Large intestine (tissue), 3 donors: Measurements from ENCODE around the gene DISP3. TPM values are rescaled to one million over a fixed set of nuclear protein-coding genes. Genes with fewer than 3 reads are reported as not detected.

Experiments used
- DNase-seq, 2 donors: peaks; one replicate each; pipeline versions ENCODE4 v3.0.0 to v3.0.0-alpha.2; 2013
- H3K27ac ChIP-seq: one replicate; pipeline ENCODE4 v1.5.1; 2013; ENCODE audit warnings: low read length
- H3K27me3 ChIP-seq: 2 replicates; pipeline ENCODE4 v1.6.1; 2013; ENCODE audit warnings: low read length; ENCODE audit not compliant: control insufficient read depth, insufficient read depth
- H3K36me3 ChIP-seq: 2 replicates; pipeline ENCODE4 v1.6.1; 2013; ENCODE audit warnings: low read length; ENCODE audit not compliant: control insufficient read depth, insufficient read depth
- H3K4me1 ChIP-seq: one replicate; pipeline ENCODE4 v1.6.1; 2013; ENCODE audit warnings: low read length; ENCODE audit not compliant: control insufficient read depth, insufficient read depth
- H3K4me3 ChIP-seq: one replicate; pipeline ENCODE4 v1.5.1; 2013; ENCODE audit warnings: low read length
- H3K9me3 ChIP-seq: one replicate; pipeline ENCODE4 v1.6.1; 2013; ENCODE audit warnings: mild to moderate bottlenecking, low read depth, low read length, moderate library complexity; ENCODE audit not compliant: control insufficient read depth
- WGBS: methylation state at CpG from one replicate; pipeline ENCODE4 v1.1.5; 2013; ENCODE audit warnings: low lambda C conversion rate; ENCODE audit not compliant: insufficient coverage; 5-methylcytosine and 5-hydroxymethylcytosine counted together
- polyA plus RNA-seq: library from polyadenylated mRNA; unstranded; fragments of 120-200 nt; gene quantifications from one replicate; pipeline ENCODE4 v1.2.1, GENCODE V29; 2013

Gene DISP3
- polyA plus RNA-seq, 1 donor: 0.76 TPM

GRCh38 chr1:11461531-11462137 is 17.3 kb upstream of the DISP3 start:
- no CpG with 5 or more reads among the region's 9 CpGs for WGBS
- no peak overlapping the region for H3K4me3 ChIP-seq
- H3K4me1 ChIP-seq: no peaks in the 10 kb centered on the region
- no peaks in the 10 kb centered on the region for H3K36me3 ChIP-seq
- H3K27me3 ChIP-seq: peaks cover 25% of the 10 kb centered on the region
- no peak for DNase-seq
- H3K9me3 ChIP-seq: no peaks in the 10 kb centered on the region
- no peak overlapping the region for H3K27ac ChIP-seq

GRCh38 chr1:11462224-11462923 is 16.6 kb upstream of the DISP3 start:
- no peak for DNase-seq
- H3K27me3 ChIP-seq: peaks cover 20% of the 10 kb centered on the region
- H3K4me1 ChIP-seq: no peaks in the 10 kb centered on the region
- no peak overlapping the region for H3K4me3 ChIP-seq
- H3K27ac ChIP-seq: no peak overlapping the region
- no peaks in the 10 kb centered on the region for H3K36me3 ChIP-seq
- WGBS: no CpG with 5 or more reads among the region's 19 CpGs
- H3K9me3 ChIP-seq: no peaks in the 10 kb centered on the region

- no CpG with 5 or more reads among the region's 4 CpGs for WGBS
- H3K9me3 ChIP-seq: no peaks in the 10 kb centered on the region
- no peak for DNase-seq
- no peaks in the 10 kb centered on the region for H3K4me1 ChIP-seq
- peaks cover 20% of the 10 kb centered on the region for H3K27me3 ChIP-seq
- H3K27ac ChIP-seq: no peak overlapping the region
- H3K4me3 ChIP-seq: no peak overlapping the region
- H3K36me3 ChIP-seq: no peaks in the 10 kb centered on the region
Observed at GRCh38 chr1:11463177-11463576, 15.8 kb upstream of the DISP3 start.

GRCh38 chr1:11465307-11465706 is 13.6 kb upstream of the DISP3 start:
- no peaks in the 10 kb centered on the region for H3K4me1 ChIP-seq
- no peaks in the 10 kb centered on the region for H3K36me3 ChIP-seq
- peaks cover 15% of the 10 kb centered on the region for H3K27me3 ChIP-seq
- no peak overlapping the region for H3K4me3 ChIP-seq
- H3K9me3 ChIP-seq: no peaks in the 10 kb centered on the region
- WGBS: no CpG with 5 or more reads among the region's 6 CpGs
- no peak overlapping the region for H3K27ac ChIP-seq
- no peak for DNase-seq

- peaks cover 13% of the 10 kb centered on the region for H3K27me3 ChIP-seq
- H3K27ac ChIP-seq: no peak overlapping the region
- H3K9me3 ChIP-seq: no peaks in the 10 kb centered on the region
- no peak for DNase-seq
- no peaks in the 10 kb centered on the region for H3K4me1 ChIP-seq
- no CpG with 5 or more reads among the region's 2 CpGs for WGBS
- H3K36me3 ChIP-seq: no peaks in the 10 kb centered on the region
- no peak overlapping the region for H3K4me3 ChIP-seq
Observed at GRCh38 chr1:11466416-11466815, 12.5 kb upstream of the DISP3 start.

GRCh38 chr1:11468878-11469277 is 10.1 kb upstream of the DISP3 start:
- no peak overlapping the region for H3K27ac ChIP-seq
- no peak overlapping the region for H3K4me3 ChIP-seq
- peaks cover 6% of the 10 kb centered on the region for H3K27me3 ChIP-seq
- no peaks in the 10 kb centered on the region for H3K36me3 ChIP-seq
- no peaks in the 10 kb centered on the region for H3K9me3 ChIP-seq
- DNase-seq: no peak
- WGBS: no CpG with 5 or more reads among the region's 6 CpGs
- H3K4me1 ChIP-seq: no peaks in the 10 kb centered on the region

- H3K4me3 ChIP-seq: no peak overlapping the region
- no peaks in the 10 kb centered on the region for H3K36me3 ChIP-seq
- no peaks in the 10 kb centered on the region for H3K4me1 ChIP-seq
- H3K27me3 ChIP-seq: peaks cover 11% of the 10 kb centered on the region
- 67% methylated on average over 1 of the region's 2 CpGs for WGBS
- DNase-seq: no peak
- H3K27ac ChIP-seq: no peak overlapping the region
- H3K9me3 ChIP-seq: no peaks in the 10 kb centered on the region
Observed at GRCh38 chr1:11470912-11471311, 8.0 kb upstream of the DISP3 start.

- no peak for DNase-seq
- no CpG with 5 or more reads among the region's 1 CpG for WGBS
- H3K4me3 ChIP-seq: no peak overlapping the region
- H3K9me3 ChIP-seq: no peaks in the 10 kb centered on the region
- H3K27me3 ChIP-seq: peaks cover 10% of the 10 kb centered on the region
- no peaks in the 10 kb centered on the region for H3K36me3 ChIP-seq
- H3K27ac ChIP-seq: no peak overlapping the region
- H3K4me1 ChIP-seq: no peaks in the 10 kb centered on the region
Observed at GRCh38 chr1:11471473-11471872, 7.5 kb upstream of the DISP3 start.

- Histone ChIP-seq H3K9me3 (no peaks in the 10 kb centered on the region), H3K36me3 (no peaks in the 10 kb centered on the region), H3K4me1 (no peaks in the 10 kb centered on the region), H3K27ac (no peak overlapping the region), H3K4me3 (no peak overlapping the region), H3K27me3 (peaks cover 15% of the 10 kb centered on the region)
- DNase-seq: no peak
- WGBS: no CpG with 5 or more reads among the region's 2 CpGs
Observed at GRCh38 chr1:11472284-11472683, 6.7 kb upstream of the DISP3 start.

GRCh38 chr1:11472741-11473140 is 6.2 kb upstream of the DISP3 start:
- DNase-seq: no peak
- Histone ChIP-seq H3K9me3 (no peaks in the 10 kb centered on the region), H3K27ac (no peak overlapping the region), H3K4me3 (no peak overlapping the region), H3K4me1 (no peaks in the 10 kb centered on the region), H3K36me3 (no peaks in the 10 kb centered on the region), H3K27me3 (peaks cover 18% of the 10 kb centered on the region)
- WGBS: no CpG with 5 or more reads among the region's 3 CpGs
